DMS79 treated with DMSO at 0.1 percent for 48 hours (cell line): Measurements from ENCODE around the gene LARGE1.
"Not testable (repeated sequence)": the region's sequence is repeated elsewhere in the genome, so short reads cannot be mapped to it uniquely, and the experiment has no call there.

ENCODE experiments used
- DNase-seq: peaks from one replicate; lab custom pipeline; 2025; lab: John Stamatoyannopoulos, UW

LARGE1 gene

DNA sequence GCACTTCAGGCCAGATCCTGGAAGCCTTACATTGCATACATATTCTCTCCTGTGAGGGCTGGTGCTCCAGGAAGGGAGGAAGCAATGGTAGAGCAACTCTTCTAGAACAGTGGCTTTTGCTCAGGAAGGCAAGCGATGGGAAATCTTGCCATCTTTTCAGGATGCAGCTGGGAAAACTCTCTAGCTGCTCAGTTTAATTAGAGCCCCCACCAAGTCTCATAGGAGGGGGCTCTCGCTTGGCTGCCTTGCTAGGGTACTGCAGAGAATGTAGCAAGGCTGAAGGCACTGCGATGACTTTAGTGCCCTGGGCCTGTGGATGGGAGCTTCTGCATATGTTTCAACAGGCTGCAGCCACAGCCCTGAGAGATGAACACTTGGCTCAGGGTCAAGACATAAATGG, 504.9 kb downstream of the LARGE1 start:
- DNase-seq = no peak

DNA sequence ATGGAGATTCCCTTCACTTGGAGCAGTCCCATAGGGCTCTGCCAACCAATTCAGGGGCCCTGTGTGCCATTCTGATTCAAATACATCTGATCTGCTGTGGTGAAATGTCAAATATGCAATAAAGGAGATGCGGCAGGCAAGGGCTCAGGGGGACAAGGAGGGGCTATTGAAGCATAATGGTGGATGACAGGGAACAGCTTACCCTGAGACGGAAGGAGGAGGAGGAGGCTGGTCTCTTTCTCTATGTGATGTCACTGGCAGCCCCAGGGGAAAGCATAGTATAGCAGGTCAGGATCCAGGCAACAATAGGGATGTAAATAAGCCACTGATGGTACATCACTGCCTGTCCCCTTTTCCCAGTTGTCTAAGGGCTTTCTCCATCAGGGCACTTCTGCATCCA, 511.2 kb downstream of the LARGE1 start:
- DNase-seq = no peak

DNA sequence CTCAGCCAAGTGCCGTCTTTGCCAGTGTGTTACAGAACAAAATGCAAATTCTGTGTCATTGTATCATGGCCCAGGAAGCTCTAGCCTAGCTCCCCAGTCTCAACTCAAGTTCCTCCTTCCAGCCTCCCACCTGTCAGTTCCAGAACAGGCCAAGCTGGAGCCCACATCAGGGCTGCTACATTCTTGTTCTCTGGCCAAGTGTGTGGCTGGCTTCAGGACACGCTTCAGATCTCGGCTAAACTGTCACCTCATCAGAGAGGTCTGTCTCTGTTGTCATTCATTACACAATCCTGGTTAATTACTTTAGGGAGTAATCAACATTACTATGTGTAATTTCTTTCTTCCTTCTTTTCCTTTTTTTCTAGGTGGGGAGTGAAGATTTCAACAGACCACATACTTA, 515.1 kb downstream of the LARGE1 start:
- DNase-seq = no peak

DNA sequence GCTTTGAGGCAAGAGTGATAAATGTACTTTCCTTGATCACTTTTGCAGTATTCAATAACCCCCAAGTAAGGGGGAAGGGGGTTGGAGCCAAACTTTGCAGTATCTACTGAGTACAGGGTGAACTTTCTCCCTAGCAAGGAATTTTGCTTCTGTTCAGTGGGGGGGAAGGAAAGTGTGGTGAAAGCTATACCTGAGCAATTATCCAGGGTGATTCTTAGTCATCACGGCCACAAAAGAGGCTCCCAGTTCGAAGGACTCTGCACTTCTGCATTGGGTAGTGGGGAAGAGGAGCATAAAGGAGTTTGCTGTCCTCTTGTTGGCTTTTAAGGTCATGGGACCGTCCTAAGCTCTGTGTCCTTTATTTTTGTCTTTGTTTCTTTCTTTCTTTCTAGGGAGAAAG, 515.6 kb downstream of the LARGE1 start:
- DNase-seq = no peak

DNA sequence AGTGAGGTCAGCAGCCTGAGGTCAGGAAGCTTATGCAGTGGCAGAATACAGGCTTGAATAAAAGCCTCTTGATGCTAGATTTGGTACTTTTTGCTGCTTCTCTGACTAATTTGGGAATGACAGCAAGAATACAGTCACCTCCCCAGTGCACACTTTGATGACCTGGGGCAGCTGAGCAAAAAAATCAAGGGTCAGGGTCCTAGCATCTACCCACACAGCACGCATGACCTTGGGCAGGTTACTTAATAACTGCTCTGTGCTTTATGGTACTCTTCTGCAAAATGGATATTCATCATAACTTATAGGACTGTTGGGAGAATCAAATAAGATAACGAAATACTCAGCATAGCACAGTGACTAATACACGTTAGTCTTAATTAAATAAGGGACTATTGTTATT, 518.0 kb downstream of the LARGE1 start:
- no peak for DNase-seq

DNA sequence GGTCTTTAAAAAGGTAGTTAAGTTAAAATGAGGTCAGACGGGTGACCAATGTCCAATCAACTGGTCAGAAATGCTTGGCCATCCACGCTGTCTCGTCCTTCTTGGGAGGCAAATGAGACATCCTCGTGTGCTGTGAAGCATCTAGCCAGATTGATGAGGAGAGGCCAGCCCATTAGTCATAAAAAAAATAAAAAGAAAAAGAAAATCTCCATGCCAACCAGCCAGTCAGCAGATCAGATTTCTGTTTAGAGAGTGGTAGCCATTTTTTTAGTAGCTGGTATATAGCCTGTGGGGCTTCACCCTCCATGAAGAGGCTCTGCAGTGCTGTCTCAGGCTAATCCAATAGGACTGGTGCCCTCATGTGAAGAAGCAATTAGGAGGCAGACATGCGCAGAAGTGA, 519.0 kb downstream of the LARGE1 start:
- no peak for DNase-seq

DNA sequence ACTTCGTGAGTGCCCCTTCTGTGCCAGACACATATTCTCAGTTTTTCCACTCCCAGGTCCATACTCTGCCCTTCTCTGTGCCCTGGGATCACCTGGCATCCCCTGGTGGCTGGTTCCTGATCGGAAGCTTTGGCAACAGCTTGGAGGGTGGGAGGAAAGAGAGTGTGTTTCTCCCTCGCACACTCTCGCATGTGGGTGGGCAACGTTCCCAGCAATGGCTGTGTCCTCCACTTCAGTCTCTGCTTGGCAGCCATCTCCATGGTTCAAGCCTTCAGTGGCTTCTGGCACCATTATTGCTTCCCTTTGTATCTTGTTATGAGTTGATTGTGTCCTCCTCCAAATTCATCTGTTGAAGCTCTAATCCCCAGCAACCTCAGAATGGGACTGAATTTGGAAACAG, 519.4 kb downstream of the LARGE1 start:
- no peak for DNase-seq

DNA sequence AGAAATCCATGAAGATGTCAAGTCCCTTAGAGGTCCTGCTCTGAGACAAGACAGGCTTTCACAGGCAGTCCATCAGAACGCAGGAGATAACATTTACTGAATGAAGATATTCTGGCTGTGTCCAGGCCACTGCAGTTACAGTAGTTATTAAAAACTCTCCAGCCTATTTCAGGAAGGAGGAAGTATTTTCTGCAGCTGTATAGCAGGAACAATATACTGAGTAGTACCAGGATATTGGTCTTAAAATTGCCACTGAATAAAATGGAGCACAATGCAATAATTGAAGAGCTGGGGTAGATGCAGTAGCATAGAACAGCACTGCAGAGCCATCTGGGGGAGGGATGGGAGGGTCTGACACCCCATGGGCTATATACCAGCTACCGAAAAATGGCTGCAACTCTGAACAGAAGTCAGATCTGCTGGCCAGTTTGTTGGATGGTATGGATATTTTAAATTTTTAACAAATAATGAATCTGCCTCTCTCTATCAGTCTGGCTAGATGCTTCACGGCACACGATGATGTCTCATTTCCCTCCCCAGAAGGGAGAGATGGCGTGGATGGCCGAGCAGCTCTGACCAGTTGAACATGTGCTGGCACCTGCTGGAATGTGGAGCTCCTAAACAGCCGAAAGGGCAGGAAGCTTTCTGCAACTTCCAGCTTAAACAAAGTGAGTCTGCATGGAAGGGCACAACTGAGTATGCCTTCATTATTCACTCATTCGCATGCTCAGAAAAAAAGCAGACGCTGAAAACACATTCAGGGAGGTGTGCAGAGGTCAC, 520.0 kb downstream of the LARGE1 start:
- no peak for DNase-seq

DNA sequence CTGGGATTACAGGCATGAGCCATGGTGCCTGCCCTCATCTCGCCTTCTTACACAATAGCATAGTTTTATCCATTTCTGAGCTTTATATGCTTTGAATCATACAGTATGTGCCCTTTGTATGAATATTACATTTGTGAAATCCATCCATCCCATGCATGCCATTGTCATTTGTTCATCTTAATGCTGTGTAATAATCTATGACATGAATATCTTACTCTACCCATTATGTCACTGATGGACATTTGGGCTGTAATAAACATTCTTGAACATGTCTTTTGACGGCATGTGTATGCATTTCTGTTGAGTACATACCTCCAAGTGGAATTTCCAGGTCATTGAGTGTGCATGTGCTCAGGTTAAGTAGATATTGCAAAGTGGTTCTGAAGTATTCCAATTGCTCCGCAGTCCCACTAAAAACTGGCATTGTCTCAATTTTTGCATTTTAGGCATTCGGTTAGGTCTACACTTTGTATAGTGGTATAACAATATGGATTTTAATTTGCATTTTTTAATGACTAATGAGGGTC, 522.8 kb downstream of the LARGE1 start:
- peak; percentile 14 for DNase-seq

DNA sequence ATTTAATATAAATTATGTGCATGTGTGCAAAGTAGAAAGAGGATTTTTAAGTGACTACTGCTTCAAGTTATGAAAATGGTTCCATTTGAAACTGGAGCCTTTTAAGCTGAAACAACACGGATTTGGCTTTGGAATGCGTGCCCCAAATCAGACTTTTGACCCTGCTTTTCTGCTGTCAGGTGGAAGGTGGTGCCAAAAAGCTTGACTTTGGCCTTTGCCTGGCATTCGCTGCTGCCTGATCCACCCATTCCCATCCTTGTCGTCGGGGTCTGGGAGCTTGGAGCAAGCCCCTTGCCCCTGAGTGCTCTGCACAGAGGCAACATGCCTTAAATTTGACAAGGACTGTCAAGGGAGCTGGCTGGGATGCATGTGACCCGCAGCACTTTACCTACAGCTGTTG, 526.8 kb downstream of the LARGE1 start:
- no peak for DNase-seq

DNA sequence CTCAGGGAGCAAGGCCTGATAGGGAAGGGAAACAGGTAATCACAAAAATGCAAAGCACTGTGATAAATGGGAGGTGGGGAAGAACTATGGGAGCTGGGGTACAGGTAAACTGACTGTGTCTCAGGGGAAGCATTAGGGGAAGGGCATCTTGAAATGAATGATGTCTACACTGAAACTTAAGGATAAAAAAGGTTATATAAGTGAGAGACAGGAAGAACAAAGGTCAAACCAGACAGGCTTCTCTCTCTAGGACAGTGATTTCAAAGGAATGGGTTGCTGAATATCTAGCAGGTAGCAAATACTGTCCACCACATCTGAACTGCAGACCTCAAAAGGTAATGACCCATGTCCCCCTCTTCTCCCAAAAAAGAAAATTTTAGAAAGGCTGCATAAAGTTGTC, 529.0 kb downstream of the LARGE1 start:
- DNase-seq = no peak

DNA sequence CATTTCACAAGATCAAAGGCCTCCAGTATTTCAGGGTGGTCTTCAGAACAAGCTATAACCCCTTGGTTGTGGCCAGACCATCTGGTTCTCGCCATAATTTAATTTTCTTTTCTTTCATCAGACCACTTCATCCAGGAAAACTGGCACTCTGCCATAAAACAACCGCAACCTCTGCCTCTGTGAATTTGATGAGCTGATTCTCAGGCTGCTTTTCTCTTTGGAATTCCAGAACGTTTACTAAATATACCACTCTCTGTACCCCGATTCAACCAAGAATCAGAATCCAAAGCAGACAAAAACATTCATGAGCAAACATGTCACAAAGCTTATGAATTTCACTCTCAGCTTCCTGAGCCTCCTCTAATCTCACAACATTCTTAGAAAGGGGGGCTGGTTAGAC, 530.3 kb downstream of the LARGE1 start:
- peak; percentile 14 for DNase-seq

DNA sequence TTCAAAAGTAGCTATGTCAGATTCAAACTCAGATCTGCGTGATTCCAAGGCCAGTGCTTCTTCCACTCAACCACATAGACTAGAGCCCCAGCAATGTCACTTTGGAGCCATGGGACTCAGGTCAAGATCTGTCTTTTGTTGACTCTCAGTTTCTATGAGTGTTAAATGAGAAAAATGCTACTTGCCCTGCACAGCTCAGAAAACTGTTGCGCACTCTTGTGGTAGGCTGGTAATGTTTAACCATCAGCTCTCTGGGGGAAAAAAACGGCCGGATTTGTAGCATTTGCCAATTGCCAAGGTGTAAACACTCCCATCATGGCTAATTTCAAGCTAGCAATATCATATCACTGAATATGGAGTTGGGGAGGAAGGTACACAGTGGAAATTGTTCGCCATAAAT, 534.0 kb downstream of the LARGE1 start:
- no peak for DNase-seq

DNA sequence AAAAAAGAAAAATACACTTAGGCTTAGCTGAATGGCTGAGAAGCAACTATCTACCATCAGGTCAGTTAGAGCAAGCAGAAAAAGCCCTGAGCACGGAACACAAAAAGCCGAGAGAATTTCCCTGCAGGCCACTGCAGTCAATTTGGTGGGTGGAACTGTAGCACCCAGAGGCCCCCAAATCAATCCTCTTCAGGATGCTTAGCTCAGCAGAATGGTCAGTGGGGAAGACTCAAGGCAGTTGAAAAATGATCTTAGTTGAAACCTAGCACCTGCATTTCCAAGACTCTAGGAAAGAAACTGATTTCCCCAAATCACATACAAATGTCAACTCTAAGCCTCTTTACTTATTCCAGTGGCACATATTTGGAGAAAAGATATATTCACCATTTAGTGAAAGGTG, 534.7 kb downstream of the LARGE1 start:
- no peak for DNase-seq

DNA sequence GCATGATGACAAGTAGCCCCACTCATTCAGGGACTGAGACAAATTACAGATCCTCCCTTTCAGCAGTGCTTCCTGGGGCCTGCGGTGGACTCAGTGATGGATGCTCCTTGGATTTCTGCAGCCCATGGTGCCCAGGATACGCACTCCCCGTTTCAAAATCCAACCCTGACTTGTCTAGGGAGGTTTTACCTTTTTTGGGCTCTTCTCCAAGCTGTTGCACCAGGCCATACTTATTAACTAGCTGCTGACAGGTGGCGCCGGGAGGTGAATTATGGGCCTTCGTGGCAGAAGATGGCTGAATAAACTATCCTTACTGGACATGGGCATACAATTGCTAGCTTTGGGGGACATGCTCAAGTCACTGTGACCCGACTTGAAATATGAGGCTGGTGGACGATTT, 537.8 kb downstream of the LARGE1 start:
- no peak for DNase-seq

DNA sequence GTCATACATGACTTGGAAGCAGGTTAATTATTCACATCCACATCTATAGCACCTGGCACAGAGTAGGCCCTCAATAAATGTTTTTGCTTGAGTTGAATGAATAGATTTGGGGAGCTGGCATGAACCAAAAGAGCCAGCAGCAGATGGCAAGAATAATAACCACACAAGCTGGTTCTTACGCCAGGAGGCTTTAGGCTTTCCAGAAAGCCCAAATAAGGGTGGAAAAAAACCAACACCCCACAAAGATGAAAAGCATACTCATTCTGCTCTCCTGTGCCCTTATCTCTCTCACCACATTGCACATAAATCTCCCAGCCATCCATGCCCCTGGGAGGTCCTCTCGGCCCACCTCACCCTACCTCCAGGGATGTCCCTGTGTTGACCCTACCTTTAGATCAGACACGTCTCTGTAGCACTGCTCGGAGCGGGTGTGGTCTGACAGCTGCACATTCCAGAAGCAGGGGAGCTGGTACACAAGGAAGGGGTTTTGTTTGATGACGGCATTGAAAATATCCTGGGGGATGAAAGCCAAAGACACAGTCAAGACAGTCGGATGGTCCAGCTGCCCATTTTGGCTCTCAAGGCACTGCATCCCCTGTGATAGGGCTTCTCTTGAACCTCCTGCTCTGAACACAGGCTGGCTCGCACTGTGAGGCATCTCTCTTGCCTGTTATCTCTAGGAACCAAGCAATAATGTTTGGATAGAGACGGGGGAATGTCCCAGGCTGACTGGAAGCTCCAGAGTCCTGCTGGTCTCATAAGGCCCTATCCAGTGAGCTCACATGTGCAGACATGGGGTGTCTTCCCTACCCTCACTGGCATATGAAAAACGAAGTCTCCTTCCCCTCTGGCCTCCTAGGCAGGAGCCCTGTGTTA, 538.5 kb downstream of the LARGE1 start:
- DNase-seq = no peak

DNA sequence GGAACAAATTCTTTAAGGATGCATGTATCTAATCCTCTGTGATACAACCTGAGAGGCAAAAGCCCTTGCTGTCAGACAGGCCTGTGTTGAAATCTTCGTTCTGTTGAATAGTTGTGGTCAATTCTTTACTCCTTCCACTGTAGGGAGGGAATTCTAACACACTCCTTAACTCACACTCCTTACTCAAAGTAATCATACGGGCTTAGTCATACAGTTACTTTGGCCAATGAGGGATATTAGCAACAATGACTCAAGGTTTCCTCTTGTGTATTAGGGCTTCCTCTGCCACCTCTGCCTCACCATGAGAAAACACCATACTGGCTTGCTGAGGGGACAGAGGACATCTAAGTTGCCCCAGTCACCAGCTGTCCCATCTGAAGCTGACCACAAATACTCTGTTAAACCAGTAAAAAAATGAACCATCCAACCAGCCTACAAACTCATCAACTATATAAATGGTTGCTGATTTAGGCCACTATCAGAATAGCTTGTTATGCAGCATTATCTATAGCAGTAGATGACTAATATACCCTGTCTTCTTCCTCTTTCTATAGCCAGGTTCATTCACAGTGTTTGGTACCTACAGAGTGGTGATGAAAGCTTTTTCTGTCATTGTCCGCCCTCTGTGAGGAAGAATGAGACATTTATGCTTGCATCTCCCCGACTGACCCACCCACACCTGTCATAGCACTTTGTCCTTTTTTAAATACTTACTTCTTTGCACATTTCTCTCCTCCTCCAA, 539.3 kb downstream of the LARGE1 start:
- no peak for DNase-seq

DNA sequence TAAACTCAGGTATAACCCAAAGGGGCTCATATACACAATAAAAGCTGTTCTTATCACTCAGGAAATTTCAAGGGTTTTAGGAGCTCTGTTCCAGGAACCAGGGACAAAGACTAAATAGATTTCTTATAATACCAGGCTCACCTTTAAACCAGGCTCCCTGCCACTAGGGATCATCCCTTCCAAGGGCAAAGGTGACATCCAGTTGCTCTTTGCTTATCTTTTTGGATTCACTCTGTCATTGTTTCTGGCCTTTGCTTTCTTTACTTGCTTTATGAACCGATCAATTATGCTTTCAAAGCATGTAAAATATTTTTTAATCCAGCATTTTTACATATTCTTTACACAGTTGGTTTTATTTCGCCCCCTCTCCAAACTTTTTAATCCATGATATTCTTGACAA, 540.4 kb downstream of the LARGE1 start:
- DNase-seq = no peak

DNA sequence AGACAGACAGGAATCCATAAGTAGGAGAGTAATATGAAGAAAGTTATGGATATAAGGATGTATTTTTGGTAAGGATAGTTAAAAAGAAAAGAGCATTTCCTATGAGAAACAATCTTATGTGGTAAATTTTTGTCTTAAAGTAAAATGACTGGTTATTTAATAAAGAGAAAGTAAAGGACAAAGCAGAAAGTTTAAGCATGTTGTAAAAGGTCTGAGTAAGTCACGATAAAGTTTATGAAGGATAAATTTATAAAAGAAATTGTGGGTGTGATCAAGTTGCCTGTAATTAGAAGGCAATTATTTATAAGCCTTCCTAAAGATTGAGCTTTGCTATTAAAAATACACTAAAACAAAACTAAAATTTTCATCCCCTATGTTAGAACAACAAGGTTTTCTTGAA, 547.4 kb downstream of the LARGE1 start:
- no peak for DNase-seq

DNA sequence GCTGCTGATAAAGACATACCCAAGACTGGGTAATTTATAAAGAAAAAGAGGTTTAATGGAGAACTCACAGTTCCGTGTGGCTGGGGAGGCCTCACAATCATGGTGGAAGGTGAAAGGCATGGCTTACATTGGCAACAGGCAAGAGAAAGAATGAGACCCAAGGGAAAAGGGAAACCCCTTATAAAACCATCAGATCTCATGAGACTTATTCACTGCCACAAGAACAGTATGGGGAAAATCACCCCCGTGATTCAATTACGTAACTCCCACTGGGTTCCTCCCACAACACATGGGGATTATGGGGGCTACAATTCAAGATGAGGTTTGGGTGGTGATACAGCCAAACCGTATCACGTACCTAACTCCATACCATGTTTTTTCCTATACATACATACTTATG, 557.0 kb downstream of the LARGE1 start:
- not testable (repeated sequence) for DNase-seq

DNA sequence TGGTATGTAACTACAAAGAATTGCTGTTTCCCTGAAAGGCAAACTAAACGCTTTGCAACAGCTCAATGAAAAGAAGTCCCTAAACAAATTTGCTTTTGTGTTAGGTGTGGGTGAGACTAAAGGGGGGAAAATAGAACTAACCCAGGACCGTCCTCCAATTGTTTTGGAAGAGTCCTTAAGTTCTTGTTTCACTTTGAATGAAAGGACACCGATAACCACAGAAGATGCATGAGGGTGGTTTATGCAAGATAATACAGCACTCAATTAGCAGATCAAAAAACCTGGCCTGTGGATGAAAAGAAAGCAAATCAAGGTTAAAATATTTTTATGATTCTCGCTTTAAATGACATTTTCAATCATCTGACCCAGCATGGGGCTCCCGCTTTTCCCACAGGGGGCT, 557.6 kb downstream of the LARGE1 start:
- DNase-seq = no peak

DNA sequence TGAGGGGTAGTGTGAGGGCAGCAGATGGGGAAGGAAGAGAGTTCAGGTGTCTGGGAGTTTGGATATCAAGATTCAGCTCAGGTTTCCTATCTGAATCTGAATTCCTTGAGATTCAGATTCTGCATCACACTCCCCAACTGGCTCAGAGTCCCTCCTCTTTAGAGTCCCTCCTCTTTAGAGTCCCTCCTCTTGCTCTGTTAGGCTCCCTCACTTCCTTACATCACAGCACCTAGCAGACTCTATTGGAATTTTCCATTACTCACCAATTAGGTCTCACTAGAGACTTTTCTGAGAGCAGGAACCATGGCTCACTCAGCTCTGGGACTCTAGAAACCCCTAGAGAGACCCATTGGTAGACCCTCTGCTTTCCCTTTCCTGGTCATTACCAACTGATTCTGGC, 558.7 kb downstream of the LARGE1 start:
- DNase-seq = no peak
